Esophagus squamous epithelium (tissue), 5 donors: ENCODE measurements around the gene SAP30L. TPM values are rescaled to one million over a fixed set of nuclear protein-coding genes. Genes with fewer than 3 reads are reported as not detected.

Experiments
- DNase-seq: peaks from one replicate; lab custom pipeline; 2025; lab: John Stamatoyannopoulos, UW
- H3K27ac ChIP-seq, 4 donors: fragments of 200-600 bp; sonication (generic); one replicate each; pipeline ENCODE4 v1.5.1; 2016 to 2019; ENCODE audit warnings: mild to moderate bottlenecking in 1 of 4
- H3K27me3 ChIP-seq, 4 donors: fragments of 200-600 bp; sonication (generic); 1 replicate in 3 of 4; 2 replicates in 1 of 4; pipeline versions ENCODE4 v1.5.1 to v1.6.0; 2017 to 2021; ENCODE audit warnings: antibody characterized with exemption in 1 of 4
- H3K36me3 ChIP-seq, 3 donors: fragments of 200-600 bp; sonication (generic); one replicate each; pipeline ENCODE4 v1.5.1; 2016 to 2019
- H3K4me1 ChIP-seq, 3 donors: fragments of 200-600 bp; sonication (generic); one replicate each; pipeline ENCODE4 v1.5.1; 2017 to 2019
- H3K4me3 ChIP-seq, 4 donors: fragments of 200-600 bp; sonication (generic); 1 replicate in 3 of 4; 2 replicates in 1 of 4; pipeline ENCODE4 v1.5.1; 2016 to 2019; ENCODE audit warnings: mild to moderate bottlenecking in 2 of 4, moderate library complexity in 1 of 4
- H3K9me3 ChIP-seq, 3 donors: fragments of 200-600 bp; sonication (generic); one replicate each; pipeline ENCODE4 v1.5.1; 2016 to 2019
- CTCF ChIP-seq, 6 experiments: fragments of 450-650 bp in 4 of 6; fragments of 200-600 bp in 2 of 6; sonication (generic) in 2 of 6; IDR thresholded peaks; one replicate each; pipeline ENCODE4 v1.5.1; 2016 to 2019; ENCODE audit warnings: antibody characterized with exemption in 6 of 6, mild to moderate bottlenecking in 4 of 6, moderate library complexity in 4 of 6
- POLR2A ChIP-seq, 4 donors: fragments of 450-650 bp; IDR thresholded peaks; one replicate each; pipeline ENCODE4 v1.6.1; 2017; ENCODE audit warnings: antibody characterized with exemption in 4 of 4, mild to moderate bottlenecking in 4 of 4, moderate library complexity in 3 of 4
- WGBS, 2 donors: methylation state at CpG; one replicate each; pipeline ENCODE4 v1.1.5; 2018; 5-methylcytosine and 5-hydroxymethylcytosine counted together
- intact Hi-C: fragments of 100-400 bp; cut with DNase I; formaldehyde crosslinking; loops from one replicate; pipeline ENCODE4 v1.15.0; 2022
- total RNA-seq, 4 donors: library from RNA; depleted of rRNA; stranded (reverse); fragments of >200 nt; gene quantifications; one replicate each; pipeline ENCODE4 v1.1.0, GENCODE V29; 2016
- donor health status: DM: yes; HTN: yes; CAD: no.

The SAP30L gene
- total RNA-seq, 4 donors from 2014 or later: 11.1 to 32.0 (median 12.0) TPM

GRCh38 chr5:154430961-154431630 lies 14.7 kb upstream of the SAP30L start:
- Histone ChIP-seq H3K36me3 (peaks cover 0 to 32% (median 4%) of the 10 kb centered on the region in 3 donors), H3K4me3 (no peak overlapping the region), H3K4me1 (no peaks in the 10 kb centered on the region), H3K27me3 (no peaks in the 10 kb centered on the region), H3K27ac (no peak overlapping the region), H3K9me3 (no peaks in the 10 kb centered on the region)
- intact Hi-C loops: no loop called here
- no peak for TF ChIP-seq POLR2A (IDR thresholded peaks at IDR 0.05)
- 69 to 75% methylated on average over 4 of the region's 4 CpGs for WGBS, 2 donors
- no peak for DNase-seq

GRCh38 chr5:154435226-154435625 lies 10.6 kb upstream of the SAP30L start:
- Histone ChIP-seq H3K36me3 (peaks cover 0 to 73% (median 9%) of the 10 kb centered on the region in 3 donors), H3K4me1 (peaks cover 0 to 9% (median 0%) of the 10 kb centered on the region in 3 donors), H3K27me3 (no peaks in the 10 kb centered on the region), H3K27ac (no peak overlapping the region), H3K9me3 (no peaks in the 10 kb centered on the region), H3K4me3 (no peak overlapping the region)
- 94 to 97% methylated on average over 3 of the region's 3 CpGs for WGBS, 2 donors
- no peak for DNase-seq
- intact Hi-C loops: no loop called here
- TF ChIP-seq POLR2A (IDR thresholded peaks at IDR 0.05) (no peak), CTCF (IDR thresholded peaks at IDR 0.05) (no peak)

GRCh38 chr5:154437281-154437965 lies 8.4 kb upstream of the SAP30L start:
- peaks cover 0 to 92% (median 9%) of the 10 kb centered on the region in 3 donors for H3K36me3 ChIP-seq

GRCh38 chr5:154440540-154440939 lies 5.3 kb upstream of the SAP30L start:
- Histone ChIP-seq H3K27ac (no peak overlapping the region), H3K4me3 (no peak overlapping the region), H3K9me3 (no peaks in the 10 kb centered on the region), H3K27me3 (no peaks in the 10 kb centered on the region), H3K4me1 (peaks cover 5 to 41% (median 6%) of the 10 kb centered on the region in 3 donors), H3K36me3 (peaks cover 0 to 75% (median 9%) of the 10 kb centered on the region in 3 donors)
- TF ChIP-seq CTCF (IDR thresholded peaks at IDR 0.05) (no peak), POLR2A (IDR thresholded peaks at IDR 0.05) (no peak)
- 84 to 89% methylated on average over 5 of the region's 5 CpGs for whole genome bisulfite sequencing, 2 donors
- DNase-seq: no peak
- intact Hi-C loops: no loop called here

More at GRCh38 chr5:154437281-154437965, 8.4 kb upstream of the SAP30L start:
- intact Hi-C loops: no loop called here
- H3K27me3 ChIP-seq: no peaks in the 10 kb centered on the region
- TF ChIP-seq CTCF (IDR thresholded peaks at IDR 0.05): no peak
- no peak for TF ChIP-seq POLR2A (IDR thresholded peaks at IDR 0.05)
- 57 to 66% methylated on average over 5 of the region's 5 CpGs for WGBS, 2 donors
- H3K4me3 ChIP-seq: no peak overlapping the region
- H3K27ac ChIP-seq: no peak overlapping the region
- no peak for DNase-seq
- no peaks in the 10 kb centered on the region for H3K9me3 ChIP-seq
- H3K4me1 ChIP-seq: peaks cover 0 to 13% (median 1%) of the 10 kb centered on the region in 3 donors

GRCh38 chr5:154442801-154443200 lies 3.0 kb upstream of the SAP30L start:
- intact Hi-C loops: no loop called here
- H3K4me3 ChIP-seq: no peak overlapping the region
- peaks cover 0 to 52% (median 5%) of the 10 kb centered on the region in 3 donors for H3K36me3 ChIP-seq
- WGBS, 2 donors: 42 to 56% methylated on average over 1 of the region's 1 CpG
- DNase-seq: no peak
- H3K9me3 ChIP-seq: no peaks in the 10 kb centered on the region
- TF ChIP-seq CTCF (IDR thresholded peaks at IDR 0.05) (no peak), POLR2A (IDR thresholded peaks at IDR 0.05) (no peak)
- H3K27ac ChIP-seq: no peak overlapping the region
- peaks cover 12 to 45% (median 14%) of the 10 kb centered on the region in 3 donors for H3K4me1 ChIP-seq
- H3K27me3 ChIP-seq: no peaks in the 10 kb centered on the region
